Right lobe of liver (tissue), 4 donors: ENCODE results near the gene CYP3A4.
A peak's percentile ranks its signal among the peaks of the same experiment; 100 is the strongest.

Experiments used
- CTCF ChIP-seq, 4 donors: fragments of 200-600 bp in 3 of 4; fragments of 450-650 bp in 1 of 4; IDR thresholded peaks; one replicate each; pipeline versions ENCODE4 v1.5.1 to v1.8.0; 2016 to 2022; ENCODE audit warnings: antibody characterized with exemption in 4 of 4, mild to moderate bottlenecking in 2 of 4
- POLR2A ChIP-seq: fragments of 450-650 bp; IDR thresholded peaks from one replicate; pipeline ENCODE4 v1.6.1; 2017; ENCODE audit warnings: antibody characterized with exemption, mild to moderate bottlenecking
- donor health status: DM: no; HTN: no; CAD: no.
- donor health status: DM: no; HTN: no; CAD: no.
- donor health status: DM: no; HTN: yes; CAD: no.

DNA sequence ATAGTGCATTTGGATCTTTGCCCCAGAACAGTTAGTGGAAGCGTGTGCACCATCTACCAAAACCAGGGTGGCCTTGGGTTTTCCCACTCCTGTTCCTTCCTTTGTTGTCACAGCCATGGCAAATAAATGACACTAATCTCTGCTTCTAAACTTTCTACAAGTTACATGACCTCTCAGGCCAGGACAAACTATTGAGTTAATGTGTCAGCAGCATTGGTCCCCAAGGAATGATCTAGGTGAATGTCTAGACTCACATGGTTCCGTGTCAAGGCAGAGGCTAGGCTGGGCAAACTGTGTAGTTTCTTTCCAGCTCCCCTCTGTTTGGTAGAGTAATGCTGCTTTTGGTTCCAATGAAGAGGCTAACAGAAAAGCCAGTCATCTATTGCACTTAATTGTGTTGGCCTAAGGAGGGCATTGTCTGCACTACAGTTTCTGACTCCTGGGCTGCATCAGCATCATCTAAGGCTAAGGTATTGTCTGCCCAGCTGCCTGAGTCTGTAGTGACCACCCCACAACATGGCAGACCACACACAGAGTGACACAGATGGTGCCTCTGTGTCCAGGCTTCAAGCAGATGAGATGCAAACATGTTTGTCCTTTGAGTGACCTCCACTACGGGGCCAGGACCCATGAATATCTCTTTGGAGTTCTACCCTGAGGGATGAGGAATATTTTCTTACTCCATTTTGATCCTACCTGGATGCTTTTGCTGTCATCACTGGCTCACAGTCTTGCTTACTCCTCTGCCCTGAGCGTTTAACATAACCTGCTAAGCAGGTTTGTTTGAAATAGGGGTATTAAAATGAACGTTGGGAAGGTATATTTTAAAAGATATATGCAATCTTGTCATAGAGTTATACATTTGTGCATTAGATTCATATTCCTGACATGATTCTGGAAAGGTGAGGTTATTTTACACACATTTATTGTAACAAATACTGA, 1.7 kb downstream of the CYP3A4 start:
- peak in 1 of 4 donors; percentile 7 for TF ChIP-seq CTCF (IDR thresholded peaks at IDR 0.05)
- TF ChIP-seq POLR2A = no peak
